ENCODE data around the gene SMTNL2. TPM values are rescaled to one million over a fixed set of nuclear protein-coding genes. Genes with fewer than 3 reads are reported as not detected.

SMTNL2 gene
- total RNA-seq, 1 donor from 2014 or later = 0.32 TPM

DNA sequence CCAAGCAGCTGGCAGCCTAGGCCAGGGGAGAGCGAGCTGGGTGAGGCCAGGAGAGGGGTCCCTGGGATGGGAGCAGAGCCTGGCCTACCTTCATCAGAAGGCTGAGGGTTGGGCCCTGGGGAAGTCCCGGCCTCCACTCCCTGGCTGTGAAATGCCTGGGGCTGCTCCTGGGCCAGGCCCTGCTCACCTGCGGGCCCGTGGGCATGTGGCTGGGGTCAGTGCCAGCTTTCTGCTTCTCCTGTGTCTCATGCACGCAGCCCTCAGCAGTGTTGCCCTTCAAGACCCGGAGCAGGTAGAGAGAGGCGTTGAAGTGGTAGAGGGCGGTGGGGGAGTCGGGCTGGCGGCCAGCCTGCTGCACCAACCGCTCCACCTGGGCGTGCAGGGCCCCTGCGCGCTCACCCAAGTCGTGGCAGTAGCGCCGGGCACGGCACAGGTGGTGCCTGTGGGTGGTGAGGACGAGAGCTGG, 41.6 kb upstream of the SMTNL2 start:
- TF ChIP-seq, protein P1, sequence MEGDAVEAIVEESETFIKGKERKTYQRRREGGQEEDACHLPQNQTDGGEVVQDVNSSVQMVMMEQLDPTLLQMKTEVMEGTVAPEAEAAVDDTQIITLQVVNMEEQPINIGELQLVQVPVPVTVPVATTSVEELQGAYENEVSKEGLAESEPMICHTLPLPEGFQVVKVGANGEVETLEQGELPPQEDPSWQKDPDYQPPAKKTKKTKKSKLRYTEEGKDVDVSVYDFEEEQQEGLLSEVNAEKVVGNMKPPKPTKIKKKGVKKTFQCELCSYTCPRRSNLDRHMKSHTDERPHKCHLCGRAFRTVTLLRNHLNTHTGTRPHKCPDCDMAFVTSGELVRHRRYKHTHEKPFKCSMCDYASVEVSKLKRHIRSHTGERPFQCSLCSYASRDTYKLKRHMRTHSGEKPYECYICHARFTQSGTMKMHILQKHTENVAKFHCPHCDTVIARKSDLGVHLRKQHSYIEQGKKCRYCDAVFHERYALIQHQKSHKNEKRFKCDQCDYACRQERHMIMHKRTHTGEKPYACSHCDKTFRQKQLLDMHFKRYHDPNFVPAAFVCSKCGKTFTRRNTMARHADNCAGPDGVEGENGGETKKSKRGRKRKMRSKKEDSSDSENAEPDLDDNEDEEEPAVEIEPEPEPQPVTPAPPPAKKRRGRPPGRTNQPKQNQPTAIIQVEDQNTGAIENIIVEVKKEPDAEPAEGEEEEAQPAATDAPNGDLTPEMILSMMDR (IDR thresholded peaks at IDR 0.05) = no peak
- Mint-ChIP-seq H3K4me3 (ENCODE audit: unreplicated experiment) (no peak overlapping the region), H3K27ac (ENCODE audit: unreplicated experiment) (no peak overlapping the region), H3K4me1 (ENCODE audit: low read depth) (no peaks in the 10 kb centered on the region), H3K9me3 (ENCODE audit: low read depth) (no peaks in the 10 kb centered on the region), H3K36me3 (ENCODE audit: low read depth) (peaks cover 15% of the 10 kb centered on the region), H3K27me3 (ENCODE audit: low read depth) (no peaks in the 10 kb centered on the region)
- peak; percentile 81 for DNase-seq (ENCODE audit: low spot score)

DNA sequence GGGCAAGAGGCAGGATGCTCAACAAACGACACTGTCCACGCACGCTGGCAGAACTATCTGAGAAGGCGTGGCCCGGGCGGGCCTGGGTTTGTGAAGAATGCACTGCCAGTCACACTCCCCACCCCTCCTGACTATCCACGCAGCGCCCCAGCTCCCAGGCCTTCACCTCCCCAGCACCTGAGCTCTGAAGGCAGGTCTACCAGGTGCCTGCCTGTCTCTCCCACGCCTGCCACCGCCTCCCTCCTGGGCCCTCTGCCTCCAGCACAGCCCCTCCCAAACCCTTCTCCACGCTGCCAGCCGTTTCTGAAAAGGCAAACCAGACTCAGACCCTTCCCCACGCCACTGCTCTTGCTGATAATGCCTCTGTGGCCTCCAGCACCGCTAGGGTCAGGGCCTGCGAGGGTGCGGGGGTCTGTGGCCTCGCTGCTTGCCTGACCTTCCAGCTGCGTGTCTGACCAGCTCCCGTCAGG, 40.7 kb upstream of the SMTNL2 start:
- TF ChIP-seq, protein P1 (IDR thresholded peaks at IDR 0.05) = no peak
- Mint-ChIP-seq H3K9me3 (ENCODE audit: low read depth) (no peaks in the 10 kb centered on the region), H3K4me3 (ENCODE audit: unreplicated experiment) (no peak overlapping the region), H3K4me1 (ENCODE audit: low read depth) (no peaks in the 10 kb centered on the region), H3K36me3 (ENCODE audit: low read depth) (peaks cover 16% of the 10 kb centered on the region), H3K27me3 (ENCODE audit: low read depth) (no peaks in the 10 kb centered on the region), H3K27ac (ENCODE audit: unreplicated experiment) (no peak overlapping the region)
- DNase-seq (ENCODE audit: low spot score) = no peak

DNA sequence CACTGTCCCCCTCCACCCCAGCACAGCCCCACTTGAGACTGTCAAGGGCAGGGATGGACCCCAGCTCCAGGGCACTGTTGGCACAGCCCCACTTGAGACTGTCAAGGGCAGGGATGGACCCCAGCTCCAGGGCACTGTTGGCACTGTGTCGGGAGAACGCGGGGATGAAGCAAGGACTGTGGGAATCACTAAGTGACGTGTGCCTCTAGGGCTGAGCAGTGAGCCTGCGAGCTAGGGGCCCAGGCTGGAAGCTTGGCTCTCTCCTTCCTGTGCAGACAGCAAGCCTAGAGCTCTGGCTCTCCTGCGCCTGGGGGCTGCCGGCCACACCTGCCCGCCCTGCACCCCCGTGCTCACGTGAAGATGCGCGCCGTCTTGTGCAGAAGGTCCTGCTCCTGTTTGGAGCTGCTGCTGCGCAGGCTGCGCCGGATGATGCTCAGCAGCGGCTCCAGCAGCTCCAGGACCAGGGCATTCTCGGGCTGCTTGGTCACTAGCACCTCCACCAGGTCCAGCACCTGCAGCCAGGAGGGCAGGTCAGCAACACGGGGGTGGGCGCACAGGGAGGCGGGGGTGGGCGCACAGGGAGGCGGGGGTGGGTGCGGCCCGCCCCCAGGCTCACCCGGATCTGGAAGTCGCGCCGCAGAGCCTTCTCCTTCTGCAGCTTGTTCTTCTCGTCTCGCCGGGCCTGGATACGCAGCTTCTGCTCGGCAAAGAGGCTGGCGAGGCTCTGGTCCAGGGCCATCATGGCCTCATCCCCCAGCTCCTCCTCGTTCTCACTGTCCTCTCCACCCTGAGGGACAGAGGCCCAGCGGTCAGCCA, 40.0 kb upstream of the SMTNL2 start:
- Mint-ChIP-seq H3K4me3 (ENCODE audit: unreplicated experiment) (no peak overlapping the region), H3K36me3 (ENCODE audit: low read depth) (peaks cover 18% of the 10 kb centered on the region), H3K9me3 (ENCODE audit: low read depth) (no peaks in the 10 kb centered on the region), H3K27me3 (ENCODE audit: low read depth) (no peaks in the 10 kb centered on the region), H3K27ac (ENCODE audit: unreplicated experiment) (no peak overlapping the region), H3K4me1 (ENCODE audit: low read depth) (no peaks in the 10 kb centered on the region)
- TF ChIP-seq, protein P1 (IDR thresholded peaks at IDR 0.05) = no peak
- no peak for DNase-seq (ENCODE audit: low spot score)

DNA sequence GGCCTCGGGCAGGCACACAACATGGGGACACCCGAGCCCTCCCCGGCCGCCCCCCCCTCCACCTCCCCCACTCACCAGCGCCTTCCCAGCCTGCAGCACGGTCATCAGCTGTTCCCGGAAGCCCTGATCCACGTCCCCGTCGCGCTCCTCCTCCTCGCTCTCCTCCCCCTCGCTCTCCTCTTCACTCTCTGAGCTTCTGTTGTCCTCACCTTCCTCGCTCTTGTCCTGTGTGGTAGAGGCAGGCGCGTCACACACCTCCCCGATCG, 39.4 kb upstream of the SMTNL2 start:
- H3K9me3 Mint-ChIP-seq (ENCODE audit: low read depth) = no peaks in the 10 kb centered on the region
- H3K36me3 Mint-ChIP-seq (ENCODE audit: low read depth) = peaks cover 17% of the 10 kb centered on the region

DNA sequence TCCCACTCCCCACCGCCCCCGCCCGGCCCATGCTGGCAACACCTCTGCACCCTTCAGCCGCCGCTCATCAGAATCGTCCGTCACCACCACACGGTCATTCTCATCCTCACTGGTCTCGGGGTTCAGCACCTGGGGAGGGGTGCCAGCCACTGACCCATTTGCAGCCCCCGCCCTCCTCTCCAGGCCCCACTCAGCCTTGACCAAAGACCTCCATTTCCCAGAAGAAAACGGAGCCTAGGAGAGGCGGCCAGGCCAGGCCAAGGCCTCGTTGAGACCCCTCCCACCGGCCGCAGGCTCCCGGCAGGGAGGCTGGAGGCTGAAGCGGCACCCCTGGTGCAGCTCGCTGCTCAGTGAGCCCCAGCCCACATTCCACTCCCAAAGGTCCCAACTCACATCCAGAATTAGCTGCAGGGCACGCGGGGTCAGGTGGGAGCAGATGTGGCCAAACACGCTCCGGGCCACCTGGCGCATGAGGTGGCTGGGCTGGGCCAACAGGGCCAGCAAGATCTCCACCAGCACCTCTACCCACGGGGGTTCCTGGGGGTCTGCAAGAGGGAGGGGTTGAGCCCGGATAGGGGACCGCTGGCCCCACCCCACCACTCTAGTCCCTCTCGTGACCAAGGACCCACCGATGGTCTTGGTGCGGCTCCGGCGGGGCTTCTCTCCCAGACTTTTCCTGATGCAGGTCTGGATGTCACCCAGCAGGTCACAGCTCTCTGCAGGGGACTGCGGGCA, 38.9 kb upstream of the SMTNL2 start:
- Mint-ChIP-seq H3K27me3 (ENCODE audit: low read depth) (no peaks in the 10 kb centered on the region), H3K36me3 (ENCODE audit: low read depth) (peaks cover 17% of the 10 kb centered on the region), H3K4me3 (ENCODE audit: unreplicated experiment) (no peak overlapping the region), H3K27ac (ENCODE audit: unreplicated experiment) (no peak overlapping the region), H3K4me1 (ENCODE audit: low read depth) (no peaks in the 10 kb centered on the region), H3K9me3 (ENCODE audit: low read depth) (no peaks in the 10 kb centered on the region)
- TF ChIP-seq, protein P1 (IDR thresholded peaks at IDR 0.05) = no peak
- DNase-seq (ENCODE audit: low spot score) = no peak

More for the DNA sequence above, 39.4 kb upstream of the SMTNL2 start:
- TF ChIP-seq, protein P1 (IDR thresholded peaks at IDR 0.05) = no peak
- H3K27me3 Mint-ChIP-seq (ENCODE audit: low read depth) = no peaks in the 10 kb centered on the region
- no peak overlapping the region for H3K4me3 Mint-ChIP-seq (ENCODE audit: unreplicated experiment)
- H3K4me1 Mint-ChIP-seq (ENCODE audit: low read depth) = no peaks in the 10 kb centered on the region
- no peak for DNase-seq (ENCODE audit: low spot score)
- H3K27ac Mint-ChIP-seq (ENCODE audit: unreplicated experiment) = no peak overlapping the region

Measured in chondrocyte (in vitro differentiated cells).